ENCODE measurements around the gene FBXL3. TPM values are rescaled to one million over a fixed set of nuclear protein-coding genes. Genes with fewer than 3 reads are reported as not detected.
"Not testable (repeated sequence)": the region's sequence is repeated elsewhere in the genome, so short reads cannot be mapped to it uniquely, and the experiment has no call there.

FBXL3 gene
- total RNA-seq, 1 experiment from 2014 or later = 44.1 TPM

DNA sequence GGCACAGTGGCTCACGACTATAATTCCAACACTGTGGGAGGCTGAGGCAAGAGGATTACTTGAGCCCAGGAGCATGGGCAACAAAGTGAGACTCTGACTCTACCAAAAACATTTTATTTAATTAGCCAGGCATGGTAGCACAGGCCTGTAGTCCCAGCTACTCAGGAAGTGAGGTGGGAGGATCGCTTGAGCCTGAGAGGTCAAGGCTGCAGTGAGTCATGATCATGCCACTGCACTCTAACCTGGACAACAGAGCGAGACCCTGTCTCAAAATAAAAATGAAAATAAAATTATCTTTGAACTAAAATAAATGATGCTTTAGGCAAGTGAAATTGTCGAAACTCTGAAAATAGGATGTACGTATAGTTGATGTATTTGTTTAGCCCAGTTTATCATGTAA is 43.3 kb downstream of the FBXL3 start:
- no peak for DNase-seq (ENCODE audit: low read depth)

DNA sequence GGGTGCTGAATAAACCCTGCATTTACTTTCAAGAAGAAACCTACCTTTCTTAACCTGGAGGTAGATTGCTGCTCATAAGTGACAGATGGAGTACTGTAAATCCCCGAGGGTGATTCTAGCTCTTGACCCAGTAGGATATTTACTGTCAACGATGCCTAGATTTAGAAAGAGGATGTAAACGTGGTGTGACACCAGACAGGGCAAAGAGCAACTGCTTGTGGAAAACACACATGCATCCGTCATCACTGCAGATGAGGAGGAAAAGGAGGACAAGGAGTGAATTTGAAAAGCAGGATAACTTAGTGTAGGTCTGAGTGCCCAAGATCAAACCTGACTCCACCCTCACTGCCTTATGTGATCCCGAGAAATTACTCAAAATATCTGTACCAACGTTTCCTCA is 44.9 kb downstream of the FBXL3 start:
- DNase-seq (ENCODE audit: low read depth) = no peak

GRCh38 chr13:76980075-76980718 is 46.8 kb downstream of the FBXL3 start:
- peak; percentile 37 for DNase-seq (ENCODE audit: low read depth)

DNA sequence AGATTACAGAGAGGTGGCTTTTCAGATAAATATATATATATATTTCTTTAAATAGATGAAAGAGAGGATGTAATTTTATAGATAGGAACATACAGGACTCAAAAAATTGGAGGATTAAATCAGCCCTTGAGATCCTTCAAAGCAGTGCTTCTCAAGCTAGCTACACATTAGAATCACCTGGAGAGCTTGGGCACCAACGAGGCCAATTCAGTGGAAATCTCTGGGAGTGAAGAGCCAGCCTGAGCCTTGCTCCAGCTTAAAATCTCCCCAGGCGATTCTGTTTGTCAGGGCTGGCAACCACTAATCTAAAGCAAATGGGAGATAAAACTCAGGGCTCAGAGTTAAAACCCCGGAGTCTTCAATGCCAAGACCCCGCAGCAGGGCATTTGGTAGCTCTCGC is 50.0 kb downstream of the FBXL3 start:
- no peak for DNase-seq (ENCODE audit: low read depth)

GRCh38 chr13:76976490-76976889 is 50.5 kb downstream of the FBXL3 start:
- DNase-seq (ENCODE audit: low read depth) = no peak

DNA sequence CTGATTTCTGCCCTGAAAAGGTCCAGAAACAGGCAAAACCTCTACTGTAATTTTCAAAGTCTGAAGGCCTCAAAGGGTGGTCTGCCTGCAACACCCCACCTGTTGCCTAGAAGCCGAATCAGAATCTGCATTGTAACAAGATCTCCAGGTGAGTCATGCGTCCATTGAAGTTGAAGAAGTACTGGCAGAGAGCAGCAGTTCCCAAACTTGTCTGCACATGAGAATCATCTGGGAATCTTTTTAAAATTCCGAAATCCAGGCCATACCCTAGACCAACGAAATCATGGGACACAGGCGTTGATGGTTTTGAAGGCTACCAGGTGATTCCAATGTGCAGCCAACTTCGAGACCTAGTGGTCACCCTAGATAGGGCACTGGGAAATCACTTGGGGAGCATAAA is 51.1 kb downstream of the FBXL3 start:
- DNase-seq (ENCODE audit: low read depth) = no peak

DNA sequence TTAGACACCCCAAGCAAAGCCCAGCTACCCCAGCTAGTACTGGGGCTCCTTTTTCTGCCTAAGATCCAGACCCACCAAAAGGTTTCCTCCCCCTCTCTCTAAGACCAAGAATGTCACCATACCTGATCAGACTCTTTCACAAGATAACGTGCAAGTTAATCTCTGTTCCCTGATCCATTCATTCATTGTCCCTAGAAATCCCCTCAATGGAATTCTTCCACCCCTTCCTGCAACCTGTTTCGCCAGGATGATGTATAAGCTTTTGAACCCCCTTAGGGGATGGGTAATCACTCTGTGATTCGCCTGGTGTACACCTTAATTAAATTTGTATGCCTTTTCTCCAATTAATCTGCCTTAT is 52.4 kb downstream of the FBXL3 start:
- DNase-seq (ENCODE audit: low read depth) = no peak

DNA sequence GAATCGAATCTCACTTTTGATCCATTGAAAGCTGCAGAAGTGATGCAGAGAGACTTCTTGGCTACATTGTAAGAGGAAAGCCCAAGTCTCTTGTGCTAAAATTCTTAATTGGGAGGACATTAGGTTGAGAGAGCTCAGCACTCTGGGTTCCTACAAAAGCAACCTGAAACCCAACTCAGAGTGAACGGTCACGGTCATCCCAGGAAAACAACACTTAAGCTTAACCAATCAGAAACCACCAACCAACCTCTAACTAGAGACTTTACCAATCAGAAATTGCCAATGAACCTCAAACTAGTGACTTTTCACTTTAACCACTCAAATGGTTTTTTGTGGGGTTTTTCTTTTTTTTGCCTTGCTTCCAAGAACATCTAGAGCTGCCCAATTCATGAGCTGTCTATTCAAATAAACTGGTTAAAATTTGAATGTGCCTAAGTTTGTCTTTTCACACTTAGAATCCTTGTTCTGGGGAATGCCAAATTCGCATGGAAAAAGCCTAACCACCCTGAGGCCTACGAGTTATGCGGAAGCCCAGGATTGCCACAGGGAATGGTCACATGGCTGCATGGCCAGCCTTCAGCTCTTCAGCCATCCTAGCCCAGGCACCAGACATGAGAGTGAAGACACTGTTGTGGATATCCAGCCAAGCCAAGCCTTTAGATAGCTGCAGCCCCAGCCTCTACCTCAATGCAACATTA is 52.9 kb downstream of the FBXL3 start:
- no peak for DNase-seq (ENCODE audit: low read depth)

DNA sequence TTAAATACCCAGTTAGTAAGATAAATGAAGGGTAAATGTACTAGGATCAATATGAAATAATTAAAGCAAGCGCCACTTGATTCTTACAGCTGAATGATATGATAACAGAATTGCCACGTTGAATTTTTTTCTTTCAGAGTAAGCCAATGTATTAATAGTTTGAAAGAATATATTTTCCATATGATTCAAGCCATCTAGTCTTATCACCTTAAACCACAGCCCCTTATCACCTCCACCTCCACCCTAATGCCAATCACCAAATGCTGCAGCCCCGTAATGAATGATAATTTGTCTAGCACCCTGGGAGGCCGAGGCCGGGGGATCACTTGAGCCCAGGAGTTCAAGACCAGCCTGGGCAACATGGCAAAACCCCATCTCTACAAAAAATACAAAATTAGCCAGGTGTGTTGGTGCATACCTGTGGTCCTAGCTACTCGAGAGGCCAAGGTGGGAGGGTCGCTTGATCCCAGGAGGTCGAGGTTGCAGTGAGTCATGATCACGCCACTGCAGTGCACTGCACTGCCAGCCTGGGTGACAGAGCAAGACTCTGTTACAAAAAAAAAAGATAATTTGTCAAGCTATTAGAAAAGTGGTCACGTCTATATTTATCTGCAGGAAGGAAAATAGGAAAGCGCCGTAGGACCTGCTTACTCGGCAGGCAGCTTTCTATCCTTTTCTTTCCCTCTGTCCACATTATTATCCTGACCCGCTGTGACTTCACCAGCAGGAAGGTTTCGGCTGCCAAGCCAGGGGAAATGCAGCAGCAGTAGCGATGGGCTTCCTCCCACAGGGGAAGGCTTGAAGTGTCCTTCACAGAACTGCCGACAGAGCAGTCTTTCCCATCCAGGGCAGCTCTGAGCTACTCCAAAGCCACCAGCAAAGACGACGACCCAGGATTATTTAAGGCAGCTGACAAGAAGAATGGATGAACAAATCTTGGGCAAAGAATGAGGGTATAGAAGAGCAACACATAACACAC is 54.8 kb downstream of the FBXL3 start:
- no peak for DNase-seq (ENCODE audit: low read depth)

- no peak for DNase-seq (ENCODE audit: low read depth)
These were observed 55.7 kb downstream of the FBXL3 start for GRCh38 chr13:76971215-76971614.

DNA sequence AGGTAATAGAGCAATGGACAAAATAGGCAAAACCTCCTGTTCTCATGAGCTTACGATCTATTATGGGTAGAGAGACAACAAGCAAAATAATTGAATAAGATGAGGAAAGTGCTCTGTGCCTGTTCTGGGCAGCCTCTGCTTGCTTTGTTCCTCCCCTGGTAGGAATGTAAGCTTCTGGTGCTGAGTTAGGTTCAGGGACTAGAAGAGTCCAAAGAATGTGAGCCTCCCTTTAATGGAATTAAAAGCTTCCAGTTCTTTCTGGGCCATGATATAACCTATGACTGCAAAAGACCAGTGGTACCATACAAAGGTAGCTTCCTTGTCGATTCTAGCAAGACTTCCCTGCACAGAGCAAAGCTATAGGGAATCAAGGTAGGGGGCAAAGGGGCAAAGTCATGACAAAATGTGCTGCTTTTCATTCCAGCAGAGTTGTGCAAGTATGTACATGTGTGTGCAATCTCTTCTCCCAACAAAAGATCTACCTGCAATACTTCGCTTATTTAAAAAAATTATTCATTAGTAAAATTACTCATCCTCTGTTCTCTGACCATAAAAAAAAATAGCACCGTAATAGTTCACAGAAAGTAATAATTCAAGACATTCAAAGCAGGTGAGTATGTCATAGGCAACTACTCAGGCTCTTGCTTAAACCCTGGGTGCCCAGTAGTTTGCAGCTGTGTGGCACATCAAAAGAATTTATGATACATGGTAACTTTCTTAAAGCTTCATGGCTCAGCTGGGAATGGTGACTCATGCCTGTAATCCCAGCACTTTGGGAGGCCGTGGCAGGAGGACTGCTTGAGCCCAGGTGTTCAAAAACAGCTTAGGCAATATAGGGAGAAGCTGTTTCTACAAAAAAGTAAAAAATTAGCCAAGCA is 57.2 kb downstream of the FBXL3 start:
- peak; percentile 49 for DNase-seq (ENCODE audit: low read depth)

- DNase-seq (ENCODE audit: low read depth) = no peak
These were observed 58.9 kb downstream of the FBXL3 start for GRCh38 chr13:76968041-76968440.

- DNase-seq (ENCODE audit: low read depth) = no peak
These were observed 59.9 kb downstream of the FBXL3 start for GRCh38 chr13:76967031-76967430.

- DNase-seq (ENCODE audit: low read depth) = peak; percentile 23
These were observed 61.1 kb downstream of the FBXL3 start for GRCh38 chr13:76965759-76966421.

DNA sequence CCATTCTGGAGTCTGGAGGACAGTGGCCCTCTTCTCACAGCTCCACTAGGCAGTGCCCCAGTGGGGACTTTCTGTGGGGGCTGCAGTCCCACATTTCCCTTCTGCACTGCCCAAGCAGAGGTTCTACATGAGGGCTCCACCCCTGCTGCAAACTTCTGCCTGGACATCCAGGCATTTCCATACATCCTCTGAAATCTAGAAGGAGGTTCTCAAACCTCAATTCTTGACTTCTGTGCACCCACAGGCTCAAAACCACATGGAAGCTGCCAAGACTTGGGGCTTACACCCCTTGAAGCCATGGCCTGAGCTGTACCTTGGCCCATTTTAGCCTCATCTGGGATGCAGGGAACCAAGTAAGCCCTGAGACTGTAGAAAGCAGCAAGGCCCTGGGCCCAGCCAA is 67.2 kb downstream of the FBXL3 start:
- not testable (repeated sequence) for DNase-seq (ENCODE audit: low read depth)

GRCh38 chr13:76958841-76959432 is 68.0 kb downstream of the FBXL3 start:
- no peak for DNase-seq (ENCODE audit: low read depth)

GRCh38 chr13:76955661-76956060 is 71.3 kb downstream of the FBXL3 start:
- no peak for DNase-seq (ENCODE audit: low read depth)

Measured in LHCN-M2 (cell line).